ENCODE results near the gene DDX1. TPM values are rescaled to one million over a fixed set of nuclear protein-coding genes. Genes with fewer than 3 reads are reported as not detected.

Gene DDX1
- total and polyA plus RNA-seq, 12 donors: 39.4 to 122 (median 77.2) TPM

- DNase-seq: no peak
- intact Hi-C loops (cut with DNase I): loop anchor here in 1 of 2 donors (10.0 kb wide), 1 partner anchor 301 kb away; no protein-coding TSS in a partner anchor
- no peaks in the 10 kb centered on the region for H3K27me3 ChIP-seq
- H3K9me3 ChIP-seq (replicated peaks in 1 of 3): no peaks in the 10 kb centered on the region
- no peak overlapping the region for H3K4me3 ChIP-seq
- peaks cover 0 to 52% of the 10 kb centered on the region in 2 donors for H3K36me3 ChIP-seq (replicated peaks in 1 of 2)
- WGBS, 4 donors: 85 to 92% (median 91%) methylated on average over 4 of the region's 4 CpGs
- no peak overlapping the region for H3K27ac ChIP-seq
- TF ChIP-seq POLR2A (IDR thresholded peaks at IDR 0.05) (no peak), CTCF (IDR thresholded peaks at IDR 0.05) (no peak)
- H3K4me1 ChIP-seq (replicated peaks in 1 of 2): peaks cover 0 to 13% of the 10 kb centered on the region in 2 donors
Measured at GRCh38 chr2:15633043-15633970, 41.6 kb downstream of the DDX1 start.

GRCh38 chr2:15633971-15634346 is 42.3 kb downstream of the DDX1 start:
- WGBS, 4 donors: 78 to 86% (median 81%) methylated on average over 3 of the region's 3 CpGs
- intact Hi-C loops (cut with DNase I): loop anchor here in 1 of 2 donors (10.0 kb wide), 1 partner anchor 301 kb away; no protein-coding TSS in a partner anchor
- peaks cover 0 to 13% of the 10 kb centered on the region in 2 donors for H3K4me1 ChIP-seq (replicated peaks in 1 of 2)
- no peak overlapping the region for H3K27ac ChIP-seq
- DNase-seq: no peak
- no peak overlapping the region for H3K4me3 ChIP-seq
- TF ChIP-seq POLR2A (IDR thresholded peaks at IDR 0.05) (no peak), CTCF (IDR thresholded peaks at IDR 0.05) (no peak)
- peaks cover 0 to 51% of the 10 kb centered on the region in 2 donors for H3K36me3 ChIP-seq (replicated peaks in 1 of 2)
- H3K27me3 ChIP-seq: no peaks in the 10 kb centered on the region
- H3K9me3 ChIP-seq (replicated peaks in 1 of 3): no peaks in the 10 kb centered on the region

GRCh38 chr2:15634846-15635490 is 43.3 kb downstream of the DDX1 start:
- peaks cover 0 to 43% of the 10 kb centered on the region in 2 donors for H3K36me3 ChIP-seq (replicated peaks in 1 of 2)
- H3K4me1 ChIP-seq (replicated peaks in 1 of 2): peaks cover 3 to 13% of the 10 kb centered on the region in 2 donors
- 21 to 41% (median 25%) methylated on average over 1 of the region's 1 CpG for WGBS, 4 donors
- no peaks in the 10 kb centered on the region for H3K9me3 ChIP-seq (replicated peaks in 1 of 3)
- no peak overlapping the region for H3K4me3 ChIP-seq
- TF ChIP-seq POLR2A (IDR thresholded peaks at IDR 0.05): no peak
- no peak for TF ChIP-seq CTCF (IDR thresholded peaks at IDR 0.05)
- no peaks in the 10 kb centered on the region for H3K27me3 ChIP-seq
- no peak for DNase-seq
- intact Hi-C loops (cut with DNase I): loop anchor here in 1 of 2 donors (5.0 to 10.0 kb wide), 3 partner anchors 112 to 647 kb away; no protein-coding TSS in a partner anchor
- H3K27ac ChIP-seq: no peak overlapping the region

Measured in adrenal gland (tissue), 12 donors.